PC-3 (cell line): ENCODE measurements around the gene IFT20. TPM values are rescaled to one million over a fixed set of nuclear protein-coding genes. Genes with fewer than 3 reads are reported as not detected.

ENCODE experiments used
- ATAC-seq: fragments of 200-7000 bp; cut with Tn5 transposase; 2 replicates; pipeline ENCODE4 v1.9.1; 2020; ENCODE audit warnings: mild to moderate bottlenecking, moderate library complexity
- BruUV-seq: library from RNA; stranded (reverse); fragments of 400-500 nt; replicated peaks from 2 replicates; lab custom pipeline; 2021; lab: Mats Ljungman, UMichigan
- CTCF ChIA-PET: fragments of 300-600 bp; sonication (Branson Sonifier 250); formaldehyde crosslinking; loops from one replicate; lab custom pipeline; 2022; ENCODE audit warnings: antibody characterized with exemption; lab: Charles Lee
- POLR2A ChIA-PET: fragments of 300-600 bp; sonication (Branson Sonifier 250); formaldehyde crosslinking; loops from one replicate; lab custom pipeline; 2022; ENCODE audit warnings: antibody characterized with exemption; ENCODE audit not compliant: unreplicated experiment; lab: Charles Lee
- DNase-seq: peaks from one replicate; pipeline ENCODE4 v3.0.0-alpha.2; 2015
- H2AFZ ChIP-seq: fragments of 300-600 bp; sonication (generic); 2 replicates; pipeline ENCODE4 v1.6.0; 2016; ENCODE audit warnings: antibody characterized with exemption, low read length
- H3F3A ChIP-seq: fragments of 300-600 bp; sonication (generic); one replicate; pipeline ENCODE4 v1.6.0; 2017; ENCODE audit warnings: antibody characterized with exemption, low read length, control low read depth, mild to moderate bottlenecking; ENCODE audit not compliant: unreplicated experiment
- H3K27ac ChIP-seq: fragments of 300-600 bp; sonication (generic); 2 replicates; pipeline ENCODE4 v1.5.1; 2016; ENCODE audit warnings: mild to moderate bottlenecking, low read length
- H3K27me3 ChIP-seq: fragments of 300-600 bp; sonication (generic); 2 replicates; pipeline ENCODE4 v1.6.1; 2016; ENCODE audit warnings: low read length, mixed read lengths
- H3K36me3 ChIP-seq: fragments of 300-600 bp; sonication (generic); 2 replicates; pipeline ENCODE4 v1.6.1; 2016; ENCODE audit warnings: low read depth, mixed run types, low read length, mixed read lengths
- H3K4me1 ChIP-seq: fragments of 300-600 bp; sonication (generic); 2 replicates; pipeline ENCODE4 v1.5.1; 2016; ENCODE audit warnings: low read length; ENCODE audit not compliant: insufficient read depth
- H3K4me2 ChIP-seq: fragments of 300-600 bp; sonication (generic); 2 replicates; pipeline ENCODE4 v1.6.0; 2016; ENCODE audit warnings: low read length
- H3K4me3 ChIP-seq: fragments of 300-600 bp; sonication (generic); 2 replicates; pipeline ENCODE4 v1.5.1; 2016; ENCODE audit warnings: mild to moderate bottlenecking, low read length, mixed read lengths
- H3K79me2 ChIP-seq: fragments of 300-600 bp; sonication (generic); 2 replicates; pipeline ENCODE4 v1.6.1; 2017; ENCODE audit warnings: low read length, mixed read lengths
- H3K9ac ChIP-seq: fragments of 300-600 bp; sonication (generic); 2 replicates; pipeline ENCODE4 v1.6.0; 2016; ENCODE audit warnings: mild to moderate bottlenecking, low read length
- H3K9me2 ChIP-seq: fragments of 300-600 bp; sonication (generic); replicated peaks from 2 replicates; pipeline ENCODE4 v1.6.1; 2016; ENCODE audit warnings: mixed run types, low read length, mixed read lengths
- H3K9me3 ChIP-seq: fragments of 300-600 bp; sonication (generic); 2 replicates; pipeline ENCODE4 v1.6.1; 2016; ENCODE audit warnings: low read length, mixed read lengths
- H4K20me1 ChIP-seq: fragments of 300-600 bp; sonication (generic); 2 replicates; pipeline ENCODE4 v1.6.1; 2016; ENCODE audit warnings: low read length, mixed read lengths
- EZH2 ChIP-seq: fragments of 300-600 bp; sonication (generic); IDR thresholded peaks from one replicate; pipeline ENCODE4 v1.6.1; 2017; ENCODE audit warnings: antibody characterized with exemption, mild to moderate bottlenecking, low read length; ENCODE audit not compliant: unreplicated experiment
- EZH2phosphoT487 ChIP-seq: fragments of 300-600 bp; sonication (generic); IDR thresholded peaks from 2 replicates; pipeline ENCODE4 v1.6.1; 2018; ENCODE audit warnings: mild to moderate bottlenecking, antibody characterized with exemption, low read length, borderline replicate concordance
- intact Hi-C: fragments of 100-400 bp; cut with micrococcal nuclease; formaldehyde crosslinking; loops from 2 replicates; pipeline ENCODE4 v1.9.0; 2023
- total RNA-seq: library from RNA; depleted of rRNA; stranded (reverse); fragments of >200 nt; gene quantifications from 2 replicates; pipeline ENCODE4 v1.2.3, GENCODE V29; 2014
- TF ChIP-seq, protein P1 (sequence below): fragments of 300-600 bp; sonication (generic); conservative IDR thresholded peaks from 2 replicates; pipeline ENCODE4 v1.5.1; 2017; ENCODE audit warnings: antibody characterized with exemption, low read depth, mild to moderate bottlenecking, low read length

IFT20 gene
- total RNA-seq, 1 experiment from 2014 or later, result 23.1 TPM

GRCh38 chr17:28324267-28324745, 11.0 kb downstream of the IFT20 start:
- no peak overlapping the region for H3K9ac ChIP-seq
- no peak for TF ChIP-seq EZH2
- TF ChIP-seq, protein P1, sequence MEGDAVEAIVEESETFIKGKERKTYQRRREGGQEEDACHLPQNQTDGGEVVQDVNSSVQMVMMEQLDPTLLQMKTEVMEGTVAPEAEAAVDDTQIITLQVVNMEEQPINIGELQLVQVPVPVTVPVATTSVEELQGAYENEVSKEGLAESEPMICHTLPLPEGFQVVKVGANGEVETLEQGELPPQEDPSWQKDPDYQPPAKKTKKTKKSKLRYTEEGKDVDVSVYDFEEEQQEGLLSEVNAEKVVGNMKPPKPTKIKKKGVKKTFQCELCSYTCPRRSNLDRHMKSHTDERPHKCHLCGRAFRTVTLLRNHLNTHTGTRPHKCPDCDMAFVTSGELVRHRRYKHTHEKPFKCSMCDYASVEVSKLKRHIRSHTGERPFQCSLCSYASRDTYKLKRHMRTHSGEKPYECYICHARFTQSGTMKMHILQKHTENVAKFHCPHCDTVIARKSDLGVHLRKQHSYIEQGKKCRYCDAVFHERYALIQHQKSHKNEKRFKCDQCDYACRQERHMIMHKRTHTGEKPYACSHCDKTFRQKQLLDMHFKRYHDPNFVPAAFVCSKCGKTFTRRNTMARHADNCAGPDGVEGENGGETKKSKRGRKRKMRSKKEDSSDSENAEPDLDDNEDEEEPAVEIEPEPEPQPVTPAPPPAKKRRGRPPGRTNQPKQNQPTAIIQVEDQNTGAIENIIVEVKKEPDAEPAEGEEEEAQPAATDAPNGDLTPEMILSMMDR, result no peak
- no peak for TF ChIP-seq EZH2phosphoT487
- intact Hi-C loops, result no loop called here
- no peaks in the 10 kb centered on the region for H4K20me1 ChIP-seq
- H3K79me2 ChIP-seq, result peaks cover 65% of the 10 kb centered on the region
- DNase-seq (no peak), ATAC-seq (no peak)
- H3K4me1 ChIP-seq, result peaks cover 74% of the 10 kb centered on the region
- H3K36me3 ChIP-seq, result peaks cover 13% of the 10 kb centered on the region
- H3K27me3 ChIP-seq, result no peaks in the 10 kb centered on the region
- H3K9me2 ChIP-seq, result no peaks in the 10 kb centered on the region
- ChIA-PET CTCF (no interaction called here), POLR2A (no interaction called here)
- H3K27ac ChIP-seq, result no peak overlapping the region
- H2AFZ ChIP-seq, result no peak overlapping the region
- BruUV-seq, result no TSS peak
- H3F3A ChIP-seq, result peaks cover 4% of the 10 kb centered on the region
- no peaks in the 10 kb centered on the region for H3K9me3 ChIP-seq
- no peak overlapping the region for H3K4me2 ChIP-seq
- no peak overlapping the region for H3K4me3 ChIP-seq

DNA sequence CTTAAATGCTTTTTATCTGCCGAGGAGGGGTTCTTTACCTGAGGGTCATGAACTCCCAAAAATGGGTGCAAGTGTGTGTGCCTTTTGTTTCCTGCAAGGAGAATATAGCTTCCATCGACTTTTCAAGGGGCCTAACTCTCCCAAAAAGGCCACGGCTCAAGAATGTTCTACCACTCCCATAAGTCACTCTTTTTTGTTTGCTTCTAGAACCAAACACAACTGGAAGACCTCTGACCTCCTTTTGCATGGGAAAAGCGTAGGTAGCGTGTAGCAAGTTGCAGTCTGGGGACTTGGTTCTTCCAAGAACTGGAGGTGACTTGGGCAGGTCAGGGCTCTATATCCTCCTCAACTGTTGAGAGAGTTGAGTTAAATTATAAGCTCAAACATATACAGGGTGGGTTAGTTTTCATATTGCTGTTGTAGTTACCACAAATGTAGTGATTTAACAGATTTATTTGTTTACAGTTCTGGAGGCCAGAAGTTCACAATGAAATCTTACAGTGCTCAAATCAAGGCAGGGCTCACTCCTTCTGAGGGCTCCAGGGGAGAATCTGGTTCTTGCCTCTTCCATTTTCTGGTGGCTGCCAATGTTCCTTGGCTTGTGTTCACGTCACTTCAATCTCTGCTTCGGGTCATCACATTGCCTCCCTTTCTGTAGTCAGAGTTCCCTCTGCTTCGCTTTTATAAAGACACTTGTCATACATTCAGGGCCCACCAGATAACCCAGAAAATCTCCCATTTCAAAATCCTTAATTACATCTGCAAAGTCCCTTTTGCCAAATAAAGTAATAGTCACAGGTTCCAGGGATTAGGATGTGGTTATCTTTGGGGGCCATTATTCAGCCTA, 14.8 kb downstream of the IFT20 start:
- no TSS peak for BruUV-seq
- H3K27me3 ChIP-seq, result no peaks in the 10 kb centered on the region
- peak overlapping the region; percentile 86 for H3K4me2 ChIP-seq
- TF ChIP-seq EZH2 (no peak), EZH2phosphoT487 (no peak)
- TF ChIP-seq, protein P1, result no peak
- H3K9ac ChIP-seq, result peak overlapping the region; percentile 82; the same call in 1 of the 2 replicates
- peaks cover 64% of the 10 kb centered on the region for H3K79me2 ChIP-seq
- no peaks in the 10 kb centered on the region for H3K9me2 ChIP-seq
- intact Hi-C loops, result no loop called here
- no peak overlapping the region for H3K27ac ChIP-seq
- no peaks in the 10 kb centered on the region for H4K20me1 ChIP-seq
- CTCF ChIA-PET, result no interaction called here
- POLR2A ChIA-PET, result no interaction called here
- H3K9me3 ChIP-seq, result no peaks in the 10 kb centered on the region
- ATAC-seq, result no peak
- no peak for DNase-seq
- H3K4me3 ChIP-seq, result peak overlapping the region; percentile 73
- peaks cover 58% of the 10 kb centered on the region for H3K4me1 ChIP-seq
- no peaks in the 10 kb centered on the region for H3K36me3 ChIP-seq
- H2AFZ ChIP-seq, result no peak overlapping the region
- H3F3A ChIP-seq, result no peaks in the 10 kb centered on the region

DNA sequence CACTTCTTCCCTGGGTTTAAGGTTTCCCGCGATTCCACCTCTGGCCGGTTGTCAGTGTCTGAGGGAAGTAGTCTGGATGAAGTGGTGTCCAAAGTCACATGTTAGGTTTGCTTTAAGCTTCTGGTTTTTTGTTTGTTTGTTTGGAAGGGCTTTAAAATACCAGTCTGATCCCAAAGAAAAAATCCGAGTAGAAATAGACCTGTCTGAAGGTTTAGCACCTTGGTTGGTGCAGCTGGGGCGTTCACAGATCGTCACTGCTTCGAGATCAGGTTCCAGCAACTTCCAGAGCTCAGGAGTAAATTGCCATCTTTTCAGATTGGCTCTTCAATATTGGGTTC, 15.7 kb downstream of the IFT20 start:
- BruUV-seq, result no TSS peak
- ATAC-seq (no peak), DNase-seq (peak; percentile 7)
- H3F3A ChIP-seq, result no peaks in the 10 kb centered on the region
- H3K4me3 ChIP-seq, result peak overlapping the region; percentile 73
- no peaks in the 10 kb centered on the region for H3K27me3 ChIP-seq
- TF ChIP-seq, protein P1, result no peak
- TF ChIP-seq EZH2 (no peak), EZH2phosphoT487 (no peak)
- peak overlapping the region; percentile 86 for H3K4me2 ChIP-seq
- no peaks in the 10 kb centered on the region for H4K20me1 ChIP-seq
- H3K79me2 ChIP-seq, result peaks cover 55% of the 10 kb centered on the region
- peak overlapping the region; percentile 82 for H3K9ac ChIP-seq
- H3K9me3 ChIP-seq, result no peaks in the 10 kb centered on the region
- no peaks in the 10 kb centered on the region for H3K36me3 ChIP-seq
- ChIA-PET CTCF (interaction anchor here (0.5 kb wide), 1 partner anchor 10 kb away, joined by 4 read pairs; no protein-coding TSS in a partner anchor), POLR2A (interaction anchor here (0.6 kb wide), 2 partner anchors 42 to 426 kb away, joined by 3 read pairs; partner anchors contain the start of gene LYRM9)
- 0 out of 2 replicates have a peak overlapping the region, but pooled peaks have one; percentile 5 for H3K27ac ChIP-seq
- no peaks in the 10 kb centered on the region for H3K9me2 ChIP-seq
- H3K4me1 ChIP-seq, result peaks cover 49% of the 10 kb centered on the region
- intact Hi-C loops, result loop anchor here (10.0 kb wide), 1 partner anchor 65 kb away; no protein-coding TSS in a partner anchor
- peak overlapping the region; percentile 92 for H2AFZ ChIP-seq
